ENCODE results near the gene SLIT1.

SLIT1 gene

GRCh38 chr10:97138846-97139245 lies 46.9 kb downstream of the SLIT1 start:
- DNase-seq: no peak

- no peak for DNase-seq
Measured at GRCh38 chr10:97138174-97138573, 47.6 kb downstream of the SLIT1 start.

- DNase-seq: no peak
Measured at GRCh38 chr10:97136756-97137155, 49.0 kb downstream of the SLIT1 start.

DNA sequence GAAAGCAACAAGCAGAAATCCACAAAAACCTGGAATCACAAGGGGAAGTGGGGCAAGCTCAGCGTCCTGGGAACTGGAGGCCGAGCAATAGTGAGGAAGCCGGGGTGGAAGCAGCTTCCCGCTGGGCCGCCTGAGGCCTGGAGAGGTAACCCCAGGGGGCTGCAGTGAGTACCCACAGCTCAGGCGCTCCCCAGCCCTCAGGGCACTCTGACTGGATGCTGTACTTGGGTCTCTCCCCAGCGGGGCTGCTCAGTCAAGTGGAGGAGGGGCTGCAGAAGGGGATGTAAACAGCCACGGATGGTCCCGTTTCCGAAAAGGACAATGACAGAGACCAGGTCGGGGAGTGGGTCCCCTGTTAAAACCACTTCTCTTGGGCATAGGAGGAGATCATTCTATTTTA lies 50.3 kb downstream of the SLIT1 start:
- no peak for DNase-seq

GRCh38 chr10:97134983-97135382 lies 50.8 kb downstream of the SLIT1 start:
- no peak for DNase-seq

- no peak for DNase-seq
Measured at GRCh38 chr10:97134110-97134509, 51.6 kb downstream of the SLIT1 start.

DNA sequence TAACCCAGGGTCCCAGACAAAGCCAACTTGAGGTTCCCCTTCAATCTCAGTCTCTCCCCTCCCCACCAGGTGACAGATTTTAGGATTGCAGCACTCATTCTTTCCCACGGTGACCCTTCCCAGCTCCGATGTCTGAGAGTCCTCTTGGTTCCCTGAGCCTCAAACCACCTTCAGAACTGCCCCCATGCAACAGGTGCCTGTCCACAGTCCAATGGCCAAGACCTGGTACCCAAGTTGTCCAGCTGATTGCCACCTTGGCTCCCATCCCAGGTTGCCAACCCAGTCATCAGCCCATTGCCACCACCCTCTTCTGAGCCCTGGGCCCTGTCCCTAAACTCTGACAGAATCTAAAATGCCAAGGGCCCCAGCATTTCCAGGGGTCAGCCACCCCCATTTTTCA lies 53.5 kb downstream of the SLIT1 start:
- DNase-seq: no peak

DNA sequence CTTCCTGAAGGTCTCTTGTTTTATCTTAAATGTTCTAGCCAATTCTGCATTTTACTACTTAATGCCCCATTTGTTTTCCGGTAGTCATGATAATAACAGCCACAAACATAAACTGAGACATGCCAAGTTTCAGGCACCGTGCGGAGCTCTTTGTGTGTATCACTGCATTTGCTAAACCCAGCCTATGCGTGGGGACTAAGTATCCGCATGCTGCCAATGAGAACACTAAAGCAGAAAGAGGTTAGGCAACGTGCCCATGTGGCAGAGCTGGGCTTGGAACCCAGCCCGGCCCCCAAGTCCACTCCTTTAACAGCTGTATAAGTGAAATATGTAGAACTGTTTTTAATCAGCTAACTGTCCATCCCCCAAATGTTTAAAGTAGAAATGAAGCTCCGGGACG lies 54.1 kb downstream of the SLIT1 start:
- DNase-seq: no peak

- no peak for DNase-seq
Measured at GRCh38 chr10:97131181-97131628, 54.6 kb downstream of the SLIT1 start.

DNA sequence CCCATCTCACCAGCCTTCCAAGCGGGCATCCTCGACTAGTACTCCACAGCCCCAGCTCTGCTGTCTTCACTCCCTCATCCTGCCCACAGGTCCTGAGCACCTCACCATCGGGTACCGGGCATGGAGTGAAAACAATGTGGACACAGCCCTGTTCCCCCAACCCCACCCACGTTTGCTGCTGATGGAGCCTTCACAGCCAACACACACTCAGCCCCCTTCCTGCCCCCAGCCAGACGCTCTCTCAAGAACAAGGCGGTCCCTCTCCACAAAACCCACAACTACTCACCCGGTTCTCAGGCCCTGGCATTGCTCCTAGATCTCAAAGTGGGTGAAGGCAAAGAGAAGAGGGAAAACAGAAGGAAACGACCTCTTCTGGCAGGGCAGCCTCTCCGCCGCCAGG lies 56.1 kb downstream of the SLIT1 start:
- DNase-seq: no peak

- no peak for DNase-seq
Measured at GRCh38 chr10:97128516-97129154, 57.1 kb downstream of the SLIT1 start.

GRCh38 chr10:97128039-97128492 lies 57.7 kb downstream of the SLIT1 start:
- no peak for DNase-seq

DNA sequence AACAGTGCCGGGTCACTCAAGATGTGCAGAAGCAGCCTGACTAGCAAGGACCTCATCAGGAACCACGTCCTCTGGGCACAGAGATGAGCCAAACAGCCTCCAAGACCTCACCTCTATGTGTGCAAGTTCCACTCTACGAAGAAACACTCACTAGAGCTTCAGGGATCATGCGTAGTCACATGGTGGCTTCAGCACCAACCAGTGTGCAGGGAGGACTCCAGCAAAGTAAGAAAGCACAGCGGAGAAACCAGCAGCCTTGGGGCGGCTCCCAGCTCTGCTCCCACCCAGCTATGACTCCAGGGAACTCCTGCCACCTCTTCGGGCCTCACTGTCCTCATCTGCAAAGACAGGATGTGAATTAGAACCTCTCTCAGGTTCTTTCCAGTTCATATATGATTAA lies 58.2 kb downstream of the SLIT1 start:
- no peak for DNase-seq

GRCh38 chr10:97124211-97124610 lies 61.5 kb downstream of the SLIT1 start:
- DNase-seq: no peak

DNA sequence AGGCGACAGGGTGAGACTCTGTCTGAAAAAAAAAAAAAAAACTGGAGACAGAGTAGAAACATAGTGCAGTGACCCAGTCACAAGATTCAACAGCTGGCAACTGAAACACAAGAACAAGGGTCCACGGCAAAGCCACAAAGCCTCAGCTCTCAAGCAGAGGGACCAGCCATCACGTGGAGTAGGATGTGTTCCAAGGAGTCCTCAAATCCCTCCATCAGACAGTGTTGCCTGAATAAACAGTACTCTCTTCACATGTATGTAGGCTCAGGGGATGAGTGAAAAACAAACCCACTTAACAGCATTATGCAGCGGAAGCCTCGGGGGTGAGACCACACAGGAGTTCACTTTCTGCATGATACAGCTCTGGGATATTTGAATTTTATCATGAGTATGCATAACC lies 62.0 kb downstream of the SLIT1 start:
- DNase-seq: no peak

- DNase-seq: no peak
Measured at GRCh38 chr10:97121041-97121440, 64.7 kb downstream of the SLIT1 start.

DNA sequence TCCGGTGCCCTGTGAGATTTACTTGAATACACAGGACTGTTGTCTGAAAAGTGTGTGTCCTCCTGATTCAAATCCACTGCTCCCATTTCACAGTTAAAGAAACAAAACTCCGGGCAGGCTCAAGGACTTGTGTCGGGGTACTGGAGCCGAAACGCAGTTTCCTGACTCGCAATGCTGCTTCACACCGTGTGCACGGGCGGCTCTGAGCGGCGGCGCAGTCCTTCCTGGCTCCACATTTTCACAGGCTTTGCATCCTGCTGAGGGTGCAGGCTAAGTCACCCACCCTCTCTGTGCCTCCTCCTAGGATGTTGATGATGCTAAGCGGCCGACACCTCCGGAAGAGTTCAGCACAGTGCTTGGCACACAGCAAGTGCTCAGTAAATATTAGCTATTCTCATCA lies 65.4 kb downstream of the SLIT1 start:
- no peak for DNase-seq

- no peak for DNase-seq
Measured at GRCh38 chr10:97119058-97119745, 66.6 kb downstream of the SLIT1 start.

GRCh38 chr10:97117372-97117771 lies 68.4 kb downstream of the SLIT1 start:
- DNase-seq: no peak

DNA sequence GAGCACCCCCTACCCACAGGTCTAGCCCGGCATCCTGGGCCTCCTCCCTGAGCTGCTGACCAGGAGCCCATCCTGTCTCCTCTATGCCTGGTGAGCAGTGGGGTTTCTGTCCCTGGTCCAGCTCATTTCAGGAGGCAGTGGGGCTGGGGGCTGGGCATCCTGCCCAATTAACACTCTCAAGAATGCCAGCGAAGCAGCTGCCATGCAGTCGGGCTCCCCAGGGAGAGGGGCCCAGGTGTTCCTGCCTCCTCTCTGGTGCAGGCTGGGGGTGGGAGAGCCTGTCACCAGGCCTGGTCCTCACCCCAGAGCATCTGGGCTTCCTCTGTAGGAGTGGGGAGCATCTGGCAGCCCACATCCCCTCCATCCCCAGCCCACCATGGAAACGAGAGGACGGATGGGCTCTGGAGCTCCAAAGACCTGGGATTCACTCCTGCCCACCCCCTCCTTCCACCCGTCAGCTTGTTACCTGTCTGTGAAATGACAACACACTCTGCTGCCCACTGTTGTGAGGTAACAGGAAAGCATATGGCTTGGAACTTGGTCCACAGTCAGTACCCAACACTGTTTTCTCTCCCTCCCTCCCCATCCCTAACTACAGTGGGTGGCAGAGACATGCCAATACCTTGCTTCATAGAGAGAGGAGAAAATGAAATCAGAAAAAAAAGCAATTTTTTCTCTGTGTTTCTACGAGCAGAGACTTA lies 69.1 kb downstream of the SLIT1 start:
- no peak for DNase-seq

- DNase-seq: no peak
Measured at GRCh38 chr10:97115846-97116245, 69.9 kb downstream of the SLIT1 start.

DNA sequence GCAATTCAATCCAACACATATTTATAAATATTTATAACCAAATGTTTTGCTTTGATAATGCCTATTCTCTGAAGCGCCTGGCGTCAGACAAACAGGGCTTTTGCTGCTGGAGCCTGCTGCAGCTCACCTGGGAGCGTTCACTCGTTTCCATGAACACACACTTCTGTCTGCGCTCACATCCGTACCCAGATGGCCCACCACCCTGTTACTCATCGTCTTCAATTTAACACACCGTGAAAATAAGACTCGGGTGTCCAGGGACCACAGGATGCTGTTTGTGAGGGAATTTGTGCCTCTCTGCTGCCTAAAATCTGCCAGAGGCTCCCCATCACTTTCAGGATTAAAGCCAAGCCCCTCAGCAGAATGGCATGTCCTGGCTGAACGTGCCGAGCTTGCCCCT lies 74.1 kb downstream of the SLIT1 start:
- no peak for DNase-seq

GRCh38 chr10:97109547-97109946 lies 76.2 kb downstream of the SLIT1 start:
- no peak for DNase-seq

DNA sequence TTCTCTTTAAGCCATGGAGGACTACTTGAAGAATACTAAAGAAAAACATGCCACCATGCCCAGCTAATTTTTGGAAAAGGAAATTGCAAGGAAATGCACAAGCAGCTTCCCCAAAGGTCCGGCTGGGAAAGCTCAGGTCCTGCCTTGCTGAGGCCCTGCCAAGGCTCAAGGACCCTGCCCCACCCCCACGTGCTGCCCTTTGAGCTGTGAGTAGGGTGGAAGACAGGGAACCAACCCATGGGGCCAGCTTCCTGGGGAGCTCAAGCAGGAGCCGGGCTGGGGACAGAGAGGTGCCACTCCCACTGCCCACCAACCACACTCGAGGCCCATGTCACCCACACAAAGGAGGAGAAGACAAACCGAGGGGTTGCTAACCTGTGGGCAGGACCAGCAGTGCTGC lies 78.2 kb downstream of the SLIT1 start:
- DNase-seq: no peak

Data from activated CD4-positive, alpha-beta T cell treated with anti-CD3 and anti-CD28 coated beads, Interleukin-2, amount 50 U/mL, for 1 hour (primary cell).